GM18502 (cell line): ENCODE results near the gene SIM1.

Source experiments
- ATAC-seq: cut with Tn5 transposase; IDR thresholded peaks from one replicate; pipeline ENCODE4 v1.9.1; 2021; ENCODE audit warnings: mild to moderate bottlenecking; ENCODE audit not compliant: unreplicated experiment, poor library complexity

SIM1 gene

GRCh38 chr6:100458841-100459591 lies 5.7 kb downstream of the SIM1 start:
- ATAC-seq, result no peak

DNA sequence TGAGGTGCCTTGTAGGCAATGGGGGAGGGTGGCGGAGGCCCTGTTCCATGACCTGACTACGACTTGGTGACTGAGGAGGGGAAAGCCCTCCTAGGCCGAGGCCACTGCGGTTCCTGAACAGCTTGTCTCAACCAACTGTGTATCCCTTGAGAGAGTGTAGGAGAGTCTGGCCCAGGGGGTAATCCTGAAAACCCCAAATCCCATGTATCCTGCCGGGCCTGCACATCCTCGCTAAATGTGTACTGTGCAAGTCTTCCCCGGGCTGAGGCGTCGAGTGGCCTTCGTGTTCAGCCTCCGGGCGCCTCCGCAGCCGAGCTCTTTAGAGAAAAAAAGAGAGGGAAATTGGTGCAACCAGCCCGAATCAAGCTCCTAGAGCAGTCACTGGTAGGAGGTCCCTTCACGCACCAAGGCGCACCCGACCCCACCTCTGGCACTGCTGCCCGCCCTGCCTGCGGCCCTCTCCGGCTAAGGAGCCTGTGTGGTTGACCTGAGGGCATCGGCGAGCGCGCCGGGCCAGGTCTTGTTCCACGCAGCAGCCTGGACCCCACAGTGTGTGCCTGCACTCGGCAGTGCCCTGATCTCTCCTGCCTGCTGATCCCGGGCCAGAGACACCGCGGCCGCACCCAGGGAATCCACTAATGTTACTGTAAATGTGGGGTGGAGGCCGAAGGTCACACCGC lies 7.3 kb downstream of the SIM1 start:
- no peak for ATAC-seq

GRCh38 chr6:100456908-100457235 lies 7.8 kb downstream of the SIM1 start:
- ATAC-seq, result no peak

GRCh38 chr6:100456141-100456907 lies 8.4 kb downstream of the SIM1 start:
- ATAC-seq, result no peak

GRCh38 chr6:100455230-100456124 lies 9.2 kb downstream of the SIM1 start:
- no peak for ATAC-seq

DNA sequence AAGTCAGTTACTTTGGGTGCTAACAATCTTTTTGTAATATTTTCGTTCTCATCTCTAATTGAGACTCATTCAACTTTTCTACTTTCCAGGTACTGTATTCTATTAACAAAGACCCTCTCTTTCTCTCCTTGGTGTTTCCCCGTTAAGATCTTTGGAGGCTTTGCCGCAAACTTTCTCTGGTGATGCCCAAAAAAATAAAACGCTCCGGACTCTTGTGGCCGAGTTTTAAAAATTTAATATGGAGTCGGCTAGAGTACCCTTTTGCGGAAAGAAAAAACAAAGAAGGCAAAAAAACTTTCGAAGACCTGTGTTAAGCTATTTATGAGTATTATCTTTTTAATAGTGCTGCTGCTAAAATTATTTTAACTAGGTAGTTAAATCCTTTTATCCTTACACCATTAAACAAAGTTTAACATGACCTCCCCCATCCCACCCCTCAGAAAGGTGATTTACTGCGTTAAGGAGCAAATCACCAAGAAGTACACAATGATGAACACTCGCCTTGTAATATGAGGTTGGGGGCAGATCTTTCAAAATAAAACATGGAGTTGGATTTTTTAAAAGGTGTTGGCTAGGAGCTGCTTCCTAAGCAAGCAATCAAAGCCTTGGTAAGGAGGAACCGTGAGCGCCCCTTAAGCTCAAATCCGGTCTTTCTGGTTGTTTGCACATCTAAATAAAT lies 10.0 kb downstream of the SIM1 start:
- no peak for ATAC-seq

GRCh38 chr6:100453701-100454521 lies 10.8 kb downstream of the SIM1 start:
- no peak for ATAC-seq

DNA sequence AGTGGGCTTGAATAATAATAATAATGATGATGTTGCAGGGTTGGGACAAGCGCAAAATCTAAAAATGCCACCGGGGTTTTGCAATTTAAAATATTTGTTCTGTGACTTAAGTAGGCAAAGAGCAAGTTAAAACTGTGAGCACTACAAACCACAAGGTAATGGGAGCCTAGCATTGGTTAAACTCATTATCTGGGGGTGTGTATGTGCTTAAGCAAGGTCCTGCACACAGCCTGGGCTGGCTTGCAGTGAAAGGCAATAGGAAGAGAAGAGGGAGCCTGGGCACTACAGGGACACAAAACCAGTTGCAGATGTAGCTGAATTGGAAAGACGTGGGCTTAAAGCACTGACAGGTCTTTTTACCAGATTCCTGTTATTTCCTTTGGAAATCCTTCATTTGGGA lies 11.7 kb downstream of the SIM1 start:
- ATAC-seq, result no peak

GRCh38 chr6:100451577-100451976 lies 13.1 kb downstream of the SIM1 start:
- no peak for ATAC-seq

GRCh38 chr6:100449239-100449691 lies 15.5 kb downstream of the SIM1 start:
- ATAC-seq, result no peak

DNA sequence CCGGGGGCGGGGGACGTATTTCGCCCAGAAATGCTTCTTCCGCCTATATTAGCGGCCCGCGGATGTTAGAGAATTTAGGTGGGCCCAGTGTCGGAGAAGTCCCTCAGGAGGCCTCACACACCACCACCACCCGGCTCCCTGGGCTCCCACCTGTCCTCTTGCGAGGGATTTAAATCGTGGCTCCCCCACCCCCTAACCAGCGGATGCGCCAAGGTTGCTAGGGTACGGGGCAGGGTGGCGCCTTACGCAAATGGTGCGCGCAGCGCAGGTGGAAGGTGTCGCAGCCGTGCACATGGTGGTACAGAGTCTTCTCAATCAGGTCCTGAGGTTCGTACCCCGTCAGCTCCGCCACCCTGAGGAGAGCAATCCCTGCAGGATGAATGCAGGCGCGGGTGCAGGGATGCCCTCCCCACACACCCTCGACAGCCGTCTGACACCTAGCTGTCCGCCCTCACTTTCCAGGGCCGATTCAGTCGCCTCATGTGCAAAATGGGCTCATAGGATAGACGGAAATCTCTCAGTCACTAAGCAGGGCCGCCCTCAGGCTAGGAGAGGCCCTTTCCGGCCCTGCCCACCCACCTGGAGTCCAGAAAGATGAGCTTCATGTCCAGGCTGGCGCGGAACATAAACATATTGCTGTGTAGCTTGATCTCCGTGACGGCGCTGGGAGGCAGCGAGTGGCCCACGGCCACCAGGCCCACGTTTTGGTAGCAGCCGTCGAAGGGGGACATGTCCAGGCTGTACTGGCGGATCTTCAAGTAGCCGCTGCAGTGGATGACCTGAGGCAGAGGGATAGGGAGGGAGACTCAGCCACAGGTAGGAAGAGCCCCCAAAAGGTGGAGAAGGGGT lies 16.6 kb downstream of the SIM1 start:
- ATAC-seq, result no peak

- no peak for ATAC-seq
Observed at GRCh38 chr6:100447081-100447899, 17.4 kb downstream of the SIM1 start.

DNA sequence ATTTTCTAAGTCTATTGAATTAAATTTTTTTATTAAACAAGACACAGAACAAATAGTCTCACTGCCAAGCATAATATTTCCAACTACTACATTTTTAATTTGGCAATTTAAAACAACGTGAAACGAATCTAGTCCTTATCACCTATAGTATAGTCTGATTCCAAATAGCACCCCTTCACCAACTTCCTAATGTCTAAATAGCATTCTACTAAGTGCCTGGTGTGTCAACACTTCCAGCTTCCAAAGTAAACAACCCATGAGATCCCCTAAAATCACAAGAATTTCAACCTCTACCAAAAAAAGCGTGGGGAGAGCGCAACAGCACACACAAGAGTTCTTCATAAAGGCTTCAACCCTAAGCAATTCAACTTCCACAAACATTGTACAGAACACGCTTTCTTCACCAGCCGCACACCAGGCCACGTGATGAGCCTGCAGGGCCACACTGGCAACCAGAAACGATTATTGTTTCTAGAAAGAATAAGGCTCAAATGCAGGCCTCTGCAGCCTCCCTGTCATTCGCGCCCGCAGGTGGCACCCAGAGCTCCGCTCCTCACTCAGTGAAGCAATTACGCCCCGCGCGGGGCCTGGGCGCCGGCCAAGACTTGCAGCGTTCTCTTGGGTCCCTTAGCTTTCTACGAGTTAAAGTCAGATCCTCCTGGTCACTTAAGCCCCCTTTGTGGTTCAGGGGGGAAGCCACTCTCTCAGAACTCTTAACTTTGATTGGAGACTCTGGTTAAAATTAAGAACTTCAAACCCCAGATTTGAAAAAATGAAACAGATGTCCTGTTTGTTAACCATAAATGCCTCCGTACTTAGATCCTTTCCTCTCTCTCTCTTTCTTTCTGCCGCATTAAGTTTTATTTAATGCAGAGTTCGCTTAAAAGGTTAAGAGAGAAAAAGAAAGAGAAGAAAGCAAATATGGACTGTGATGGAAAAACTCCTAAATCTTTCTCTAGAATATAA lies 18.3 kb downstream of the SIM1 start:
- no peak for ATAC-seq

- no peak for ATAC-seq
Observed at GRCh38 chr6:100445512-100445911, 19.2 kb downstream of the SIM1 start.

- ATAC-seq, result no peak
Observed at GRCh38 chr6:100440935-100441334, 23.8 kb downstream of the SIM1 start.

DNA sequence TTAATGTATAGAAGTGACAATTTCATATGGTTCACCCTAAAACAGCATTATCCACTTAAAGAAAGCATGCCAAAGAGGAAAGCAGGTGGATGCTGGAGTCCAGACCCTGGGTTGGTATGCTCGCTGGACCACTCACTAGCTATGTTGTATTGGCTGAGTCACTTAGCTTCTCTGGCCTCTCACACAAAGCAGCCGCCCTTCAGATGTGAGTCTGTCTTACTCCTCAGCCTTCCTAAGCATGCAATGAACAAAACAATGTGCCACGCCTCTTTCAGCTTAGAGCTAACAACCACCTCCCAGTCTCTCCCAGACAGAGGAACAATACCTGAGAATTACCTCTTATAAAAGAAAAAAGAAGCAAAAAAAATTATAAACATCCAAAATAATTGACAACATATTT lies 29.4 kb downstream of the SIM1 start:
- no peak for ATAC-seq
